Measurements from ENCODE around the gene ZDHHC1.

The ZDHHC1 gene

GRCh38 chr16:67345401-67345800 is 70.9 kb downstream of the ZDHHC1 start:
- DNase-seq (ENCODE audit: low read depth): peak; percentile 47
- no peak for TF ChIP-seq CTCF (IDR thresholded peaks at IDR 0.05; ENCODE audit: control insufficient read depth, extremely low read depth, insufficient read depth)

More at GRCh38 chr16:67345401-67345800, 70.9 kb downstream of the ZDHHC1 start:
- H3K4me3 ChIP-seq (ENCODE audit: low read depth, low read length): no peak overlapping the region

Data from LNCaP clone FGC (cell line).